Activated T-helper 1 cell treated with anti-CD3 and anti-CD28 coated beads, Interleukin-2, amount 50 U/mL, for 16 hours (primary cell): ENCODE measurements around the gene VPS35.
"Not testable (repeated sequence)": the region's sequence is repeated elsewhere in the genome, so short reads cannot be mapped to it uniquely, and the experiment has no call there.

ENCODE experiments used
- DNase-seq, 2 donors: peaks; one replicate each; pipeline ENCODE4 v3.0.0-alpha.2; 2020; ENCODE audit warnings: low read depth in 1 of 2, low spot score in 1 of 2

VPS35 gene

GRCh38 chr16:46673320-46674013 is 15.5 kb downstream of the VPS35 start:
- DNase-seq = peak in 1 of 2 donors; percentile 7

- DNase-seq = no peak
Observed at GRCh38 chr16:46662123-46662522, 26.9 kb downstream of the VPS35 start.

- DNase-seq = no peak
Observed at GRCh38 chr16:46658925-46659324, 30.1 kb downstream of the VPS35 start.

DNA sequence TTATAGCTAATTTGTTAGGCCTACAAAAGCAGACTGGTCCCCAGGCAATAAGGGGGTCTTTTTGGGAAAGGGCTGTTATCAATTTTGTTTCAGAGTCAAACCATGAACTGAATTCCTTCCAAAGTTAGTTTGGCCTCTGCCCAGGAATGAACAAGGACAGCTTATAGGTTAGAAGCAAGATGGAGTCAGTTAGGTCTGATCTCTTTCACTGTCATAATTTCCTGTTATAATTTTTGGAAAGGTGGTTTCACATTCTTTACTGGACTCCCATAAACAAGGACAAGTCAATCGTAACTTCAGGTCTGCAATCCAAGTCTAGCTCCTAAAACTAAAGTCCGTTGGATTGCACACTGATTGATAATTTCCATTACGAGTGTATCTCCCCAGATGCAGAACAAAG is 37.7 kb downstream of the VPS35 start:
- DNase-seq = no peak

- no peak for DNase-seq
Observed at GRCh38 chr16:46650254-46650623, 38.7 kb downstream of the VPS35 start.

DNA sequence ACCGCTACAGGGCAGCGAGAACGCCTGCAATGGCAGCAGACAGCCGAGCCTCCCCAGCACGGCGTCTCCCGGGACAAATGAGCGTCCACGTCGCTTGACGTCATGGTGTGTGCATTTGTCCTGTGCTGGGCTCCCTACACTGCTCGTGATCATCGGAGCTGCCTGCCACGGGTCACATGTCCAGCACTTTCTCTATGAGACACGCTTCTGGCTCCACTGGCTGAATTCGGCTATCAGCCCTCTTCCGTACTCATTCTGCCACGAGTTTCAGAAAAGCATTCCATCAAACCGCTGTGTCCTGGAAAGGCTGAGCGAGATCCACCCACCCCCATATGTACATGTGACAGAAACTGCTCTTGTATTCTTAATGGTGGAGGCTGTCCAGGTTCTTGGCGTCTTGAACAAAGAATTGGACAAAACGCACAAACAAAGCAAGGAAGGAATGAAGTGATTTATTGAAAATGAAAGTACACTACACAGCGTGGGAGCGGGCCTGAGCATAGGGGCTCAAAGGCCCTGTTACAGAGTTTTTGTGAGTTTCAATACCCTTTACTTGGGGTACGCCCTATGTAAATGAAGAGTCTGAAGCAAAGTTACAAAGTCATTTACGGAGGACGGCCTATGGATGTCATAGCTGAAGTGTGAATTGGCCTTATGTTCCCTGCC is 39.3 kb downstream of the VPS35 start:
- DNase-seq = no peak

- DNase-seq = no peak
Observed at GRCh38 chr16:46648656-46649055, 40.3 kb downstream of the VPS35 start.

GRCh38 chr16:46638947-46639925 is 49.7 kb downstream of the VPS35 start:
- no peak for DNase-seq

DNA sequence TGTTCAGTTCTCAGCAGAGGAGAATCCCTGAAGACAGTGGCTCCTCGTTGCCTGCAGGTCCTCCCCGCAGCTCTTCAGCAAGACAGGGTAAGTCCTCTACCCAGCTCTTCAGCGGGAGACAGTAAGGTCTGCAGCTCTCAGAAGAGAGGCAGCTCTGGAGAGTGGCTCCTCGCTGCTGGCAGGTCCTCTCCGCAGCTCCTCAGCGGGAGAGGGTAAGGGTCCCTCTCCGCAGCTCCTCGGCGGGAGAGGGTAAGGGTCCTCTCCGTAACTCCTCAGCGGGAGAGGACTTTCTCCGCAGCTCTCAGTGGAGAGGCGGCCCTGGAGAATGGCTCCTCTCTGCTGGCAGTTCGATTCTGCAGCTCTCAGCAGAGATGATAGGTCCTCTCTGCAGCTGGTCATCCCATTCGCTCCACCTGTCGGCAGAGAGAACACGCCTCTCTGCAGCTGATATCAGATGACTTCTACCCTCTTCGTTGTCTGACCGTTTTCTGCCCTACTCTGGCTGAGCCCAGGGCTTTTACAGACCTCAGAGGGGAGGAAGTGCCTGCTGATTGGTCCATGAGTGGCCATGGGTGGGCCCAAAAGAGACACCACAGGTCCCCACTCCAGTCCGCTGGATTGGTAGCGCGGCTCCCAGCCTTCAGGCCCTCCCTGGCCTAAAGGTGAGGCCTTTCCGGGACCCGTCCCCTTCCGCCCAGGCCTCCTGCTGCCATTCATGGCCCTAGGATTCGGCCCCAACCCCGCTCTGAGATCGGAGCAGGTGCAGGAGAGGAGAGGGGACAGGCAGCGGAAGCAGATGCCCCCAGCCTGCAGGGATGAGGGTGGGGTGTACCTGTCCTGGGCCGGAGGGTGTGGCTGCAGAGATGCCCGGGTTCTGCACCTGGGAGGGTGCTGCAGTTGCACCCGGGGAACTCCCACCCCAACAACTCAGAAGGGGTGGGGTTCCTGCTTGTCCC is 55.9 kb downstream of the VPS35 start:
- no peak for DNase-seq

- DNase-seq = no peak
Observed at GRCh38 chr16:46629331-46630219, 59.4 kb downstream of the VPS35 start.

DNA sequence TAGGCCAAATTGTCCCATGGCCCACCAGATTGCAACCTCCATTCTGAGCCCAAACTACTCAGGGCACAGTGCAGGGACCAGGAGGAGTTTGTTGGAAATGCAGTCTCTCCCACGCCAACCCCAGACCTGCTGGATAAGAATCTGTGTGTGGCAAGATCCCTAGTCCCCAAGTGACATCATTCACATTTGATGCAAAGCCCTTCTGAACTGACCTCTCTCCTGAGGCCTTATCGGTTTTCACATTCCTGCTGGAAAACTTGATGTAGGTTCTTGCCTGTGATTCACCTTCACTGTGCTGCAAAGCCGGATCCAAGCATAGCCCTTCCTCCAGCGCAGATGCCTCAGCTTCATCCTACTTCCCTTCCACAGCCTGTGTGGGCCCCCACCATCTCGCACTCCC is 61.2 kb downstream of the VPS35 start:
- DNase-seq = no peak

- DNase-seq = not testable (repeated sequence)
Observed at GRCh38 chr16:46626681-46627080, 62.3 kb downstream of the VPS35 start.

DNA sequence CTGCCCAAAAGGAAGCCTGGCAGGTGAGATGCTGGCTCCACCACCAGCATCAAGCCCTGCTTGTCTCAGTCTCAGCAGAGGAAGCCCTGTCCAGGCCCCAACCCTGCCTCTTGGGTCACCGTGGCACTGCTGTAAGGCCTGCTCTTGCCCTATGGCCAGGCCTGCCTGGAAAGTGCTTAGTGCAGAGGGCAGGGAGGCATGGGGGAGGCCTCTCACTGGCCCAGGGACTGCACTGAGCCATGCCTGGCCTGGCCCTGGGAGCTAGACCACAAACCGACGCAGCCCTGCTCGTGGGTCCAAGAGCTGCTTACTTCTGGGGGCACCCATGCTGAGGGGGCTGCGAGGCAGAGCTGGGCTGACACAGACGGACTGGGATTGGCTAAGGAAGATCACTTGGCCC is 64.1 kb downstream of the VPS35 start:
- DNase-seq = not testable (repeated sequence)

DNA sequence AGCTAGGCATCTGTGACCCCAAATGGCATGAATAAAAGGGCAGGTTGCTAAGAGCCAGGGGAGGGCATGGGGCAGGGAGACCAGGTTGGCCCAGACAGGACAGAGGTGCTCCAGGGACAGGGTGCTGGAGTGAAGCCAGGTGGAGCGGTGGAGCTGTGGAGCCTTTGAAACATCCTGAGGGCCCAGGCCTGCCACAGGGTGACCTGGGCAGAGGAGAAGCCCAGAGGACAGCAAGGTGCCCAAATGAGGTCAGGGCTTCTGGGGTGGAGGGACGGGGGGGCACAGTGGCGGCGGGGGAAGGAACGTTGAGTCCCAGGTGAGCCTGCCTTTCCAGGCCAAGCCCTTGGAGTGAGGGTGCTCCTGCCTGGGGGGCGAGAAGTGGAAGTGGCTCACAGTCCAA is 65.3 kb downstream of the VPS35 start:
- not testable (repeated sequence) for DNase-seq

DNA sequence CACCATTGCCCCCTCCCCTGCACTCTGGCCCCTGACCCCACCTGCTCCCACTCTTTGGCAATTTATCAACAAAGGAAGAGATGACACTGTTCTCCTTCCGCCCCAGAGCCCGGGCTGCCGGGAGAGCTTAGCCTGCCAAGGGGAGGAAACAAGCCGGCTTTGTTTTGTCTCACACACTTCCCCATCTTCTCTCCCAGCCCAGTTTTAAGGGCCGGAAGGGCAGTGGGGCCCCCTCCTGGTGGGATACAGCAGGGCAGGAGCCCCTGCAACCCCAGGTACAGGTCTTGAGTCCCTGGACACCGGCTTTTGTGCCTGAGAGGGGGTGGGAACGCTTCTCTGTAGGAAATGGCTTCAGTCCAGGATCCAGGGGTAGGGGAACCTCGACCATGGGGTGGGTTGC is 65.7 kb downstream of the VPS35 start:
- not testable (repeated sequence) for DNase-seq

DNA sequence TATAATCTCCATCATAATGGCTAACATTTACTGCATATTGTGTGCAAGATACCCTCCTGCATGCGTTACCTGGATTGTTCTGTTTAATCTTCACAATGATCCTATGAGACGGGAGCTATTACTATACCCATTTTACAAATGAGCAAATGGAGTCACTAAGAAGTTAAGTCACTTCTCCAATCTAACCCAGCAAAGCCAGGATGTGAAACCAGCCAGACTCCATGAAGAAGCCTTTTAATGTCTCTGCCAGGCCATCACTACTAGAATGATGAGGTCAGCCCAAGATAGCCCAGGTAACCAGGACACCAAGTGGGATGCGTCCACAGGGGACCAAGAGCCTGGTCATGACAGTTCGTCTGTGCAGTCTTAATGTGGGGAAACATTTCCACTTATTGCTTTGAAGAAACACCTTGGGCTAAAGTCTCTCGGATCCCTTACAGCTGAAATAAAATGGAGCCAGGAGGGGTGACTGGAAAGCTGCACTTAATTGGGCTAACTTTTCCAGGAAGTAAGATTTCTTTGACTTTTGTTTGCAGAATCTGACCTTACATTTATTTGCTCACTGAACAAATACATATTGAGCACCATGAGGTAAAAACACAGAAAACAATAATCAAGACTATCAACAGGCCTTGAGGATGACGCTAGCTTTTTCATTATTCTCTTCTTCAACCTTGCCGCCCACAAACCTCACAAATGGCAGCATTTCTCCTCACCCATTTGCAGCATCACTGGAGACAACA is 66.9 kb downstream of the VPS35 start:
- no peak for DNase-seq

GRCh38 chr16:46621006-46621933 is 67.7 kb downstream of the VPS35 start, which contains the start of gene SHCBP1:
TSS of gene SHCBP1 (minus strand) at chr16:46621379. CDS start at chr16:46621359, 20 bp downstream.
- DNase-seq = peak; percentile 30 to 40
